CD4-positive, alpha-beta T cell (primary cell): ENCODE results near the gene DDX55. TPM values are rescaled to one million over a fixed set of nuclear protein-coding genes. Genes with fewer than 3 reads are reported as not detected.

Experiments
- ATAC-seq: fragments of 200-7000 bp; cut with Tn5 transposase; one replicate; pipeline ENCODE4 v1.10.0; 2022; ENCODE audit warnings: mild to moderate bottlenecking; ENCODE audit not compliant: poor library complexity
- CTCF ChIA-PET: fragments of 350-600 bp; sonication (Branson Sonifier 250); formaldehyde crosslinking; loops from one replicate; lab custom pipeline; 2021; ENCODE audit warnings: antibody characterized with exemption, inconsistent platforms; lab: Charles Lee
- POLR2A ChIA-PET: fragments of 350-600 bp; sonication (Branson Sonifier 250); formaldehyde crosslinking; loops from one replicate; lab custom pipeline; 2021; ENCODE audit warnings: antibody characterized with exemption, inconsistent platforms; lab: Charles Lee
- DNase-seq, 14 experiments: peaks; one replicate each; pipeline ENCODE4 v3.0.0-alpha.2; 2013 to 2020; ENCODE audit warnings: mixed read lengths in 2 of 14
- H3K27ac ChIP-seq, 2 donors: one replicate each; pipeline versions ENCODE4 v1.5.1 to v1.7.0; 2013; ENCODE audit warnings: low read length in 2 of 2, low read depth in 1 of 2, mild to moderate bottlenecking in 1 of 2
- H3K27me3 ChIP-seq, 2 experiments: 1 replicate in 1 of 2; 2 replicates in 1 of 2; pipeline versions ENCODE4 v1.6.1 to v1.7.0; 2013; ENCODE audit warnings: low read length in 2 of 2, control low read depth in 1 of 2, mild to moderate bottlenecking in 1 of 2, moderate library complexity in 1 of 2; ENCODE audit not compliant: insufficient read depth in 2 of 2, control insufficient read depth in 1 of 2
- H3K36me3 ChIP-seq: one replicate; pipeline ENCODE4 v1.6.1; 2013; ENCODE audit warnings: low read length, control low read depth; ENCODE audit not compliant: insufficient read depth
- H3K4me1 ChIP-seq: one replicate; pipeline ENCODE4 v1.6.1; 2013; ENCODE audit warnings: low read length, control low read depth; ENCODE audit not compliant: insufficient read depth
- H3K4me3 ChIP-seq: one replicate; pipeline ENCODE4 v1.5.1; 2013; ENCODE audit warnings: mild to moderate bottlenecking, low read length, moderate library complexity
- H3K9me3 ChIP-seq, 2 experiments: 1 replicate in 1 of 2; 2 replicates in 1 of 2; pipeline versions ENCODE4 v1.6.1 to v1.7.0; 2013; ENCODE audit warnings: low read length in 2 of 2, mild to moderate bottlenecking in 2 of 2, control low read depth in 1 of 2, moderate library complexity in 1 of 2; ENCODE audit not compliant: control insufficient read depth in 1 of 2, insufficient read depth in 1 of 2
- H3K27ac Mint-ChIP-seq: one replicate; pipeline ENCODE4 v1.8.0; 2020; ENCODE audit warnings: mixed read lengths
- H3K27me3 Mint-ChIP-seq: one replicate; pipeline ENCODE4 v1.8.0; 2021; ENCODE audit warnings: mixed read lengths
- H3K36me3 Mint-ChIP-seq: one replicate; pipeline ENCODE4 v1.8.0; 2021; ENCODE audit warnings: low read depth, mixed read lengths
- H3K4me1 Mint-ChIP-seq: one replicate; pipeline ENCODE4 v1.8.0; 2021; ENCODE audit warnings: low read depth, mixed read lengths
- H3K4me3 Mint-ChIP-seq: one replicate; pipeline ENCODE4 v1.8.0; 2020; ENCODE audit warnings: mild to moderate bottlenecking, mixed read lengths
- H3K9me3 Mint-ChIP-seq: one replicate; pipeline ENCODE4 v1.8.0; 2020; ENCODE audit warnings: mixed read lengths
- CTCF ChIP-seq: fragments of 200-600 bp; IDR thresholded peaks from one replicate; pipeline ENCODE4 v1.8.0; 2022; ENCODE audit warnings: antibody characterized with exemption, mild to moderate bottlenecking
- intact Hi-C, 2 experiments: fragments of 100-400 bp; cut with DNase I in 1 of 2; cut with micrococcal nuclease in 1 of 2; formaldehyde crosslinking; loops; one replicate each; pipeline versions ENCODE4 v1.15.1 to v1.9.0; 2023 to 2025; cut with DNase I, micrococcal nuclease
- total RNA-seq, 174 experiments: library from RNA in 2 of 174; stranded (reverse) in 2 of 174; gene quantifications; one replicate each; pipeline ENCODE4 v1.2.3 and lab custom pipeline; 2021 to 2026

The DDX55 gene
- total RNA-seq, 2 experiments from 2014 or later: 33.3 to 37.1 TPM

DNA sequence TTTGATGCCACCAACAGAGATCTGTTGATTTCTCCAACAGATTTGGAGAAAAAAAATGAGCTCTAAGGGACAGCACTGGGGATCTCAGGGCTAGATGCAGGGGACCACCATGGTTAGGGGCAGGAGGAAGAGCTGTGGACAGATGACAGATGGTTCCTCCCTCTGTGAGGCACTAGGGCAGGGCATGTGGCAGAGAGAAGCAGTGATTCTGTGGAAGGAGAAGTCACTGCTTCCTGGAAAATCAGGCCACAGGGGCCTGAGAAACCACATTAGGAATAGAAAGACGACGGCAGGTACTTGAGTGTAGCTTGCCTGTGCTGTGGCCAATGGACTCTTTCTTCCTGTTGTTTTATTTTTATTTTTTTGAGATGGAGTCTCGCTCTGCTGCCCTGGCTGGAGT lies 42.4 kb upstream of the DDX55 start:
- no peak for ATAC-seq
- no peak for TF ChIP-seq CTCF
- Histone ChIP-seq H3K27ac (no peak overlapping the region), H3K36me3 (no peaks in the 10 kb centered on the region), H3K4me3 (no peak overlapping the region), H3K27me3 (peaks cover 0 to 2% of the 10 kb centered on the region in 2 experiments), H3K9me3 (no peaks in the 10 kb centered on the region), H3K4me1 (no peaks in the 10 kb centered on the region)
- H3K4me3 Mint-ChIP-seq: no peak overlapping the region
- H3K4me1 Mint-ChIP-seq: no peaks in the 10 kb centered on the region
- H3K27ac Mint-ChIP-seq: no peak overlapping the region
- ChIA-PET CTCF (no interaction called here), POLR2A (no interaction called here)
- H3K27me3 Mint-ChIP-seq: no peaks in the 10 kb centered on the region
- no peak for DNase-seq
- no peaks in the 10 kb centered on the region for H3K9me3 Mint-ChIP-seq
- H3K36me3 Mint-ChIP-seq: no peaks in the 10 kb centered on the region
- intact Hi-C loops: no loop called here

GRCh38 chr12:123571343-123571813 lies 30.5 kb upstream of the DDX55 start:
- Mint-ChIP-seq H3K9me3 (no peaks in the 10 kb centered on the region), H3K27me3 (peaks cover 3% of the 10 kb centered on the region), H3K36me3 (no peaks in the 10 kb centered on the region), H3K4me1 (peaks cover 5% of the 10 kb centered on the region), H3K4me3 (no peak overlapping the region), H3K27ac (no peak overlapping the region)
- H3K4me1 ChIP-seq: no peaks in the 10 kb centered on the region
- no peak overlapping the region for H3K4me3 ChIP-seq
- POLR2A ChIA-PET: interaction anchor here (0.5 kb wide), 1 partner anchor 1207 kb away, joined by 5 read pairs; no protein-coding TSS in a partner anchor
- no peak for ATAC-seq
- no peaks in the 10 kb centered on the region for H3K27me3 ChIP-seq
- no peaks in the 10 kb centered on the region for H3K36me3 ChIP-seq
- H3K9me3 ChIP-seq: no peaks in the 10 kb centered on the region
- no peak for DNase-seq
- CTCF ChIA-PET: no interaction called here
- no peak overlapping the region for H3K27ac ChIP-seq
- intact Hi-C loops: no loop called here
- TF ChIP-seq CTCF: no peak

GRCh38 chr12:123572391-123572790 lies 29.5 kb upstream of the DDX55 start:
- intact Hi-C loops: no loop called here
- H3K4me1 Mint-ChIP-seq: peaks cover 5% of the 10 kb centered on the region
- ATAC-seq (no peak), DNase-seq (no peak)
- no peaks in the 10 kb centered on the region for H3K9me3 Mint-ChIP-seq
- POLR2A ChIA-PET: no interaction called here
- H3K36me3 ChIP-seq: no peaks in the 10 kb centered on the region
- CTCF ChIA-PET: no interaction called here
- peaks cover 3% of the 10 kb centered on the region for H3K27me3 Mint-ChIP-seq
- H3K27ac Mint-ChIP-seq: no peak overlapping the region
- no peak overlapping the region for H3K4me3 Mint-ChIP-seq
- H3K27ac ChIP-seq: no peak overlapping the region
- H3K4me3 ChIP-seq: no peak overlapping the region
- no peaks in the 10 kb centered on the region for H3K27me3 ChIP-seq
- H3K36me3 Mint-ChIP-seq: no peaks in the 10 kb centered on the region
- H3K9me3 ChIP-seq: no peaks in the 10 kb centered on the region
- no peaks in the 10 kb centered on the region for H3K4me1 ChIP-seq
- TF ChIP-seq CTCF: no peak
